HepG2 (cell line): Measurements from ENCODE around the gene LAMB3. TPM values are rescaled to one million over a fixed set of nuclear protein-coding genes. Genes with fewer than 3 reads are reported as not detected.

Experiments used
- ATAC-seq: fragments of 200-7000 bp; cut with Tn5 transposase; 3 replicates; pipeline ENCODE4 v1.9.1; 2020; ENCODE audit warnings: mild to moderate bottlenecking, moderate library complexity
- BruUV-seq: library from RNA; stranded (reverse); fragments of 400-500 nt; replicated peaks from 2 replicates; lab custom pipeline; 2021; lab: Mats Ljungman, UMichigan
- CTCF ChIA-PET: fragments of 300-600 bp; formaldehyde crosslinking; extraction: SDS; loops from one replicate; lab custom pipeline; 2021; ENCODE audit warnings: low total read pairs, inconsistent platforms, low intra/inter-chr PET ratio; lab: Yijun Ruan, JAX
- POLR2A ChIA-PET: fragments of 350-600 bp; sonication (Branson Sonifier 250); formaldehyde crosslinking; loops from one replicate; lab custom pipeline; 2020; ENCODE audit warnings: antibody characterized with exemption, inconsistent platforms; lab: Yijun Ruan, JAX
- DNase-seq: peaks from one replicate; pipeline ENCODE4 v3.0.0-alpha.2; 2015; ENCODE audit warnings: low spot score
- FAIRE-seq: peaks from 3 replicates; lab custom pipeline; 2011; peaks lifted over from hg19 to GRCh38; lab: Jason Lieb, UNC
- H2AFZ ChIP-seq: one replicate; pipeline ENCODE4 v1.6.1; 2011; ENCODE audit warnings: low read length, inconsistent platforms
- H3K27ac ChIP-seq: fragments of 300-600 bp; 3 replicates; pipeline ENCODE4 v1.8.0; 2011; ENCODE audit warnings: mixed run types, mild to moderate bottlenecking, mixed read lengths, low read length, inconsistent platforms; ENCODE audit not compliant: insufficient read depth; ENCODE audit errors: extremely low read length
- H3K27me3 ChIP-seq, 2 experiments: fragments of 200-600 bp in 1 of 2; 2 replicates in 1 of 2; 3 replicates in 1 of 2; pipeline versions ENCODE4 v1.6.0 to v1.8.0; 2011; ENCODE audit warnings: low read length in 2 of 2, mild to moderate bottlenecking in 2 of 2, moderate library complexity in 2 of 2, inconsistent platforms in 1 of 2; ENCODE audit not compliant: insufficient read depth in 2 of 2, control insufficient read depth in 1 of 2
- H3K36me3 ChIP-seq, 2 experiments: fragments of 200-600 bp in 1 of 2; replicated peaks in 1 of 2; 2 replicates in 1 of 2; 3 replicates in 1 of 2; pipeline versions ENCODE4 v1.5.1 to v1.8.0; 2011; ENCODE audit warnings: low read length in 2 of 2, inconsistent platforms in 1 of 2; ENCODE audit not compliant: insufficient read depth in 2 of 2, control insufficient read depth in 1 of 2
- H3K4me1 ChIP-seq: 2 replicates; pipeline ENCODE4 v1.5.1; 2012; ENCODE audit warnings: low read length, inconsistent platforms; ENCODE audit not compliant: insufficient read depth
- H3K4me2 ChIP-seq: 2 replicates; pipeline ENCODE4 v1.6.0; 2011; ENCODE audit warnings: low read depth, low read length, inconsistent platforms
- H3K4me3 ChIP-seq, 3 experiments: fragments of 200-600 bp in 1 of 3; sonication (generic), shearing (Covaris generic) in 1 of 3; replicated peaks in 1 of 3; 2 replicates each; pipeline ENCODE4 v1.5.1; 2011 to 2016; ENCODE audit warnings: low read length in 3 of 3, inconsistent platforms in 2 of 3, low read depth in 2 of 3, mild to moderate bottlenecking in 2 of 3, control low read depth in 1 of 3, mixed read lengths in 1 of 3; ENCODE audit not compliant: insufficient read depth in 1 of 3
- H3K79me2 ChIP-seq: one replicate; pipeline ENCODE4 v1.6.1; 2011; ENCODE audit warnings: low read length, inconsistent platforms; ENCODE audit not compliant: insufficient read depth
- H3K9ac ChIP-seq: 2 replicates; pipeline ENCODE4 v1.6.0; 2011; ENCODE audit warnings: mild to moderate bottlenecking, low read depth, low read length, inconsistent platforms; ENCODE audit not compliant: insufficient read depth
- H3K9me3 ChIP-seq: 2 replicates; pipeline ENCODE4 v1.5.1; 2012; ENCODE audit warnings: mild to moderate bottlenecking, low read length
- H4K20me1 ChIP-seq: 2 replicates; pipeline ENCODE4 v1.6.0; 2011; ENCODE audit warnings: inconsistent platforms, mild to moderate bottlenecking, low read length, moderate library complexity; ENCODE audit not compliant: insufficient read depth
- CTCF ChIP-seq: sonication (generic); formaldehyde crosslinking; IDR thresholded peaks from 2 replicates; pipeline ENCODE4 v1.5.0; 2020; ENCODE audit warnings: mild to moderate bottlenecking, missing genetic modification reagents, moderate library complexity
- KLF6 ChIP-seq: IDR thresholded peaks from 2 replicates; pipeline ENCODE4 v1.8.0; 2016; ENCODE audit warnings: missing biosample characterization, missing genetic modification reagents
- NFKB2 ChIP-seq: sonication (generic); formaldehyde crosslinking; IDR thresholded peaks from 2 replicates; pipeline ENCODE4 v1.4.0; 2020; ENCODE audit warnings: missing genetic modification reagents, borderline replicate concordance
- RAD21 ChIP-seq: fragments of 450-650 bp; formaldehyde crosslinking; IDR thresholded peaks from 2 replicates; pipeline ENCODE4 v1.5.0; 2020; ENCODE audit warnings: mild to moderate bottlenecking
- RXRB ChIP-seq: IDR thresholded peaks from 2 replicates; pipeline ENCODE4 v1.6.1; 2016; ENCODE audit warnings: borderline replicate concordance, missing genetic modification reagents, missing compliant biosample characterization
- TOPORS ChIP-seq: sonication (generic); formaldehyde crosslinking; IDR thresholded peaks from 2 replicates; pipeline ENCODE4 v1.8.0; 2023; ENCODE audit warnings: mild to moderate bottlenecking, missing genetic modification reagents
- ZIK1 ChIP-seq: sonication (generic); formaldehyde crosslinking; IDR thresholded peaks from 2 replicates; pipeline ENCODE4 v1.5.0; 2020; ENCODE audit warnings: mild to moderate bottlenecking, low read depth, missing genetic modification reagents, borderline replicate concordance
- ZNF264 ChIP-seq: sonication (generic); formaldehyde crosslinking; IDR thresholded peaks from 2 replicates; pipeline ENCODE4 v1.4.0; 2020; ENCODE audit warnings: missing genetic modification reagents
- ZNF577 ChIP-seq: sonication (generic); formaldehyde crosslinking; IDR thresholded peaks from 2 replicates; pipeline ENCODE4 v1.4.0; 2020; ENCODE audit warnings: mild to moderate bottlenecking, low read depth, missing genetic modification reagents, borderline replicate concordance
- ZNF839 ChIP-seq: sonication (generic); formaldehyde crosslinking; IDR thresholded peaks from 2 replicates; pipeline ENCODE4 v1.4.0; 2020; ENCODE audit warnings: missing genetic modification reagents, mild to moderate bottlenecking, borderline replicate concordance
- WGBS: methylation state at CpG from one replicate; pipeline ENCODE4 v1.1.6; 2017; ENCODE audit warnings: low lambda C conversion rate; 5-methylcytosine and 5-hydroxymethylcytosine counted together
- in situ Hi-C: cut with HindIII; loops from 2 replicates; pipeline ENCODE4 v1.10.0; 2017; ENCODE audit warnings: low pct_unique_long_range_greater_than_20kb; ENCODE audit not compliant: extremely low pct_ligation_motif_present
- intact Hi-C: fragments of 100-400 bp; cut with micrococcal nuclease; formaldehyde crosslinking; loops from one replicate; pipeline ENCODE4 v1.10.0; 2022; ENCODE audit not compliant: unreplicated experiment
- polyA plus RNA-seq, 8 experiments: library from polyadenylated mRNA; depleted of rRNA in 3 of 8; stranded (reverse) in 7 of 8; unstranded in 1 of 8; fragments of >200 nt; fragmentation: Illumina TruSeq in 4 of 8; extraction: Trizol in 4 of 8; gene quantifications; 2 replicates each; pipeline versions ENCODE4 v1.2.1 to v1.2.3, GENCODE V29; 2011 to 2016; ENCODE audit warnings: low read depth in 4 of 8, missing spikeins in 1 of 8, mixed read lengths in 1 of 8; ENCODE audit not compliant: insufficient read depth in 1 of 8
- total RNA-seq, 5 experiments: library from RNA; depleted of rRNA; stranded (reverse); fragments of >200 nt; fragmentation: Illumina TruSeq; extraction: Trizol; gene quantifications; 2 replicates each; pipeline ENCODE4 v1.2.3, GENCODE V29; 2016; ENCODE audit warnings: low read depth in 1 of 5
- TF ChIP-seq, protein P1 (sequence below): sonication (generic); formaldehyde crosslinking; IDR thresholded peaks from 2 replicates; pipeline ENCODE4 v1.9.0; 2021; ENCODE audit warnings: missing genetic modification reagents, mild to moderate bottlenecking, borderline replicate concordance
- TF ChIP-seq, protein P2 (sequence below): sonication (generic); formaldehyde crosslinking; IDR thresholded peaks from 2 replicates; pipeline ENCODE4 v1.8.1; 2022; ENCODE audit warnings: mild to moderate bottlenecking, missing genetic modification reagents
- TF ChIP-seq, protein P3 (sequence below): sonication (generic); formaldehyde crosslinking; IDR thresholded peaks from 2 replicates; pipeline ENCODE4 v1.9.0; 2021; ENCODE audit warnings: missing genetic modification reagents, borderline replicate concordance

The LAMB3 gene
- total and polyA plus RNA-seq, 2 of the 13 experiments (the other 11 are each of a cell fraction or from before 2014, with no cell fraction given), result 0.18 to 0.24 TPM

DNA sequence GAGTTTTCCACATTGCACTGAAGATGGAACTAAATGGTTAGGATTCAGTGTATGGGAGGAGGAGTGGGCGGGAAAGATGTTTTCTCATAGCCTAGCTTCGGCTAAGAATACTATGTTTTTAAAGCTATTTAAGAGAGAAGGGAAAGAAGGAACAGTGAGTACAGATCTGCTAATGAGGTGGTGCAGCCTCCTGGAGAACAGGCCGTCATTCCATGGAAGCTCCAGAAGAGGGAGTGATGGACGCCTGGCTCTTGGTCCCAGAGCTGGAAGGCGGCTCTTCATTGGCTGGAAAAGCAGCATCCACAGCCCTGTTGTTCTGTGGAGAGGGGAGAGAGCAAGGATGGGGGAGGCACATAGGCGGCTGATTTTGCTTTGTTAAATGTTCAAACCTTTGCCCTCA, 61.8 kb downstream of the LAMB3 start:
- DNase-seq (peak; percentile 19), ATAC-seq (peak; percentile 97), FAIRE-seq (peak; percentile 48)
- no peak overlapping the region for H3K4me3 ChIP-seq
- H3K36me3 ChIP-seq, result no peaks in the 10 kb centered on the region
- in situ Hi-C loops (no loop called here), intact Hi-C loops (loop anchor here (1.0 kb wide), 2 partner anchors 37 to 103 kb away; no protein-coding TSS in a partner anchor)
- WGBS, result 1% methylated on average over 6 of the region's 6 CpGs
- H3K4me1 ChIP-seq, result no peaks in the 10 kb centered on the region
- no peak overlapping the region for H3K9ac ChIP-seq
- H3K4me2 ChIP-seq, result no peak overlapping the region
- no peak overlapping the region for H2AFZ ChIP-seq
- no TSS peak for BruUV-seq
- H4K20me1 ChIP-seq, result no peaks in the 10 kb centered on the region
- peaks cover 0 to 5% of the 10 kb centered on the region in 2 experiments; a peak in 1 of 5 replicates for H3K27me3 ChIP-seq
- no peaks in the 10 kb centered on the region for H3K79me2 ChIP-seq
- no peaks in the 10 kb centered on the region for H3K9me3 ChIP-seq
- POLR2A ChIA-PET, result no interaction called here
- H3K27ac ChIP-seq, result no peak overlapping the region
- CTCF ChIA-PET, result interaction anchor here (1.2 to 1.3 kb wide), 2 partner anchors 37 to 103 kb away, joined by 5 read pairs; no protein-coding TSS in a partner anchor
- TF ChIP-seq CTCF (CRISPR knock-in tag), result peak; percentile 55
- no peak for TF ChIP-seq ZNF839 (CRISPR knock-in tag)
- no peak for TF ChIP-seq NFKB2 (CRISPR knock-in tag)
- no peak for TF ChIP-seq ZNF264 (CRISPR knock-in tag)
- TF ChIP-seq, protein P1, sequence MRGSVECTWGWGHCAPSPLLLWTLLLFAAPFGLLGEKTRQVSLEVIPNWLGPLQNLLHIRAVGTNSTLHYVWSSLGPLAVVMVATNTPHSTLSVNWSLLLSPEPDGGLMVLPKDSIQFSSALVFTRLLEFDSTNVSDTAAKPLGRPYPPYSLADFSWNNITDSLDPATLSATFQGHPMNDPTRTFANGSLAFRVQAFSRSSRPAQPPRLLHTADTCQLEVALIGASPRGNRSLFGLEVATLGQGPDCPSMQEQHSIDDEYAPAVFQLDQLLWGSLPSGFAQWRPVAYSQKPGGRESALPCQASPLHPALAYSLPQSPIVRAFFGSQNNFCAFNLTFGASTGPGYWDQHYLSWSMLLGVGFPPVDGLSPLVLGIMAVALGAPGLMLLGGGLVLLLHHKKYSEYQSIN (CRISPR knock-in tag), result no peak
- TF ChIP-seq ZNF577, result no peak
- TF ChIP-seq, protein P2, sequence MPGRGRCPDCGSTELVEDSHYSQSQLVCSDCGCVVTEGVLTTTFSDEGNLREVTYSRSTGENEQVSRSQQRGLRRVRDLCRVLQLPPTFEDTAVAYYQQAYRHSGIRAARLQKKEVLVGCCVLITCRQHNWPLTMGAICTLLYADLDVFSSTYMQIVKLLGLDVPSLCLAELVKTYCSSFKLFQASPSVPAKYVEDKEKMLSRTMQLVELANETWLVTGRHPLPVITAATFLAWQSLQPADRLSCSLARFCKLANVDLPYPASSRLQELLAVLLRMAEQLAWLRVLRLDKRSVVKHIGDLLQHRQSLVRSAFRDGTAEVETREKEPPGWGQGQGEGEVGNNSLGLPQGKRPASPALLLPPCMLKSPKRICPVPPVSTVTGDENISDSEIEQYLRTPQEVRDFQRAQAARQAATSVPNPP, result no peak
- TF ChIP-seq ZIK1, result no peak
- TF ChIP-seq RAD21 (CRISPR knock-in tag), result peak; percentile 29; the same call in 1 of the 2 replicates
- TF ChIP-seq KLF6 (CRISPR knock-in tag), result no peak
- no peak for TF ChIP-seq TOPORS
- TF ChIP-seq, protein P3, sequence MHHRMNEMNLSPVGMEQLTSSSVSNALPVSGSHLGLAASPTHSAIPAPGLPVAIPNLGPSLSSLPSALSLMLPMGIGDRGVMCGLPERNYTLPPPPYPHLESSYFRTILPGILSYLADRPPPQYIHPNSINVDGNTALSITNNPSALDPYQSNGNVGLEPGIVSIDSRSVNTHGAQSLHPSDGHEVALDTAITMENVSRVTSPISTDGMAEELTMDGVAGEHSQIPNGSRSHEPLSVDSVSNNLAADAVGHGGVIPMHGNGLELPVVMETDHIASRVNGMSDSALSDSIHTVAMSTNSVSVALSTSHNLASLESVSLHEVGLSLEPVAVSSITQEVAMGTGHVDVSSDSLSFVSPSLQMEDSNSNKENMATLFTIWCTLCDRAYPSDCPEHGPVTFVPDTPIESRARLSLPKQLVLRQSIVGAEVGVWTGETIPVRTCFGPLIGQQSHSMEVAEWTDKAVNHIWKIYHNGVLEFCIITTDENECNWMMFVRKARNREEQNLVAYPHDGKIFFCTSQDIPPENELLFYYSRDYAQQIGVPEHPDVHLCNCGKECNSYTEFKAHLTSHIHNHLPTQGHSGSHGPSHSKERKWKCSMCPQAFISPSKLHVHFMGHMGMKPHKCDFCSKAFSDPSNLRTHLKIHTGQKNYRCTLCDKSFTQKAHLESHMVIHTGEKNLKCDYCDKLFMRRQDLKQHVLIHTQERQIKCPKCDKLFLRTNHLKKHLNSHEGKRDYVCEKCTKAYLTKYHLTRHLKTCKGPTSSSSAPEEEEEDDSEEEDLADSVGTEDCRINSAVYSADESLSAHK, result no peak
- no peak for TF ChIP-seq RXRB
